Heart right ventricle (tissue), 16 donors: ENCODE measurements around the gene PTGER3. TPM values are rescaled to one million over a fixed set of nuclear protein-coding genes. Genes with fewer than 3 reads are reported as not detected.

Source experiments
- ATAC-seq, 8 donors: fragments of 200-7000 bp; cut with Tn5 transposase; one replicate each; pipeline ENCODE4 v1.9.1; 2020; ENCODE audit warnings: mild to moderate bottlenecking in 8 of 8, moderate library complexity in 8 of 8, moderate number of reproducible peaks in 1 of 8
- DNase-seq, 2 donors: peaks; one replicate each; pipeline ENCODE4 v3.0.0-alpha.2; 2020
- H3K27ac ChIP-seq, 10 donors: fragments of 200-600 bp; sonication (generic) in 2 of 10; one replicate each; pipeline versions ENCODE4 v1.5.0 to v1.8.0; 2020 to 2022; ENCODE audit warnings: mild to moderate bottlenecking in 3 of 10
- H3K27me3 ChIP-seq, 7 donors: fragments of 200-600 bp; one replicate each; pipeline ENCODE4 v1.8.0; 2021 to 2022; ENCODE audit warnings: mild to moderate bottlenecking in 2 of 7
- H3K36me3 ChIP-seq, 9 donors: fragments of 200-600 bp; sonication (generic) in 1 of 9; one replicate each; pipeline versions ENCODE4 v1.5.0 to v1.8.0; 2020 to 2022; ENCODE audit warnings: mild to moderate bottlenecking in 2 of 9
- H3K4me1 ChIP-seq, 9 donors: fragments of 200-600 bp; sonication (generic) in 1 of 9; one replicate each; pipeline versions ENCODE4 v1.5.0 to v1.8.0; 2020 to 2022; ENCODE audit warnings: mild to moderate bottlenecking in 4 of 9
- H3K4me3 ChIP-seq, 10 donors: fragments of 200-600 bp; sonication (generic) in 2 of 10; one replicate each; pipeline versions ENCODE4 v1.5.0 to v1.8.0; 2020 to 2022; ENCODE audit warnings: mild to moderate bottlenecking in 7 of 10, moderate library complexity in 2 of 10
- H3K9me3 ChIP-seq, 11 donors: fragments of 200-600 bp in 10 of 11; sonication (generic) in 2 of 11; one replicate each; pipeline versions ENCODE4 v1.5.0 to v1.8.0; 2013 to 2022; ENCODE audit warnings: mild to moderate bottlenecking in 2 of 11, control low read depth in 1 of 11, moderate library complexity in 1 of 11
- CTCF ChIP-seq, 9 donors: fragments of 200-600 bp; sonication (generic) in 2 of 9; IDR thresholded peaks; one replicate each; pipeline versions ENCODE4 v1.5.0 to v1.8.0; 2021 to 2022; ENCODE audit warnings: antibody characterized with exemption in 9 of 9, mild to moderate bottlenecking in 5 of 9, moderate library complexity in 1 of 9
- WGBS, 2 donors: extraction: QIAGEN DNeasy Blood & Tissue Kit; methylation state at CpG; one replicate each; pipeline ENCODE4 v1.1.7; 2013; ENCODE audit warnings: inconsistent platforms in 1 of 2; 5-methylcytosine and 5-hydroxymethylcytosine counted together
- intact Hi-C, 10 donors: fragments of 100-400 bp; cut with DNase I; formaldehyde crosslinking; loops; one replicate each; pipeline versions ENCODE4 v1.11.1 to v1.14.2; 2022
- polyA plus RNA-seq, 2 donors: library from polyadenylated mRNA; stranded (reverse); fragments of 200-250 nt; gene quantifications; one replicate each; pipeline ENCODE4 v1.2.3, GENCODE V29; 2013
- total RNA-seq, 10 donors: library from RNA; stranded (reverse); fragmentation: NEBNext Ultra II Directional in 3 of 10; extraction: Animal tissue kit (Norgen Biotek cat#: 25700) in 3 of 10; gene quantifications; one replicate each; pipeline versions ENCODE4 v1.2.1 to v1.2.4, GENCODE V29; 2021 to 2023
- donor health status: Arrhythmogenic right ventricular cardiomyopathy.
- donor health status: ischemic (EF 13 %, LVEDD 7.1; RV severe dilation, severe dysfunction).
- donor health status: healthy with polysubstance abuse.
- donor health status: DM: no; HTN: yes; CAD: no.
- donor health status: DM: no; HTN: no; CAD: no.
- donor health status: ischemic (EF 25% LVEDD 6.9; RV normal size, moderate dysfunction).
- donor health status: ischemic (EF 25% LVEDD 5.7; RV mildly dilated, moderate dysfunction).
- donor health status: healthy.
- donor health status: DM: yes; HTN: yes; CAD: no.
- donor health status: Ischemic cardiomyopathy.
- donor health status: ischemic (EF 35%, LVEDD 5.7; RV mildly dilated, moderate dysfunction).
- donor health status: nonischemic (EF 11% LVEDD 7.7; RV severe dilation, severe dysfunction).
- donor health status: DM: yes; HTN: yes; CAD: no.
- donor health status: PGD.
- donor health status: ischemic (EF 29% LVEDD 5.4; RV normal size, mild dysfunction).
- donor health status: nonischemic (EF 23%, LVEDD 6.1; RV moderate dilation, normal function).

PTGER3 gene
- total and polyA plus RNA-seq, 12 donors, result 0.11 to 4.6 (median 1.0) TPM

- H3K4me1 ChIP-seq, result peaks cover 2 to 19% (median 14%) of the 10 kb centered on the region in 9 donors
- no peak for TF ChIP-seq CTCF (IDR thresholded peaks at IDR 0.05)
- no peak overlapping the region for H3K4me3 ChIP-seq
- ATAC-seq, result no peak
- WGBS, 2 donors, result 36 to 54% methylated on average over 1 of the region's 1 CpG
- no peaks in the 10 kb centered on the region for H3K9me3 ChIP-seq
- no peaks in the 10 kb centered on the region for H3K36me3 ChIP-seq
- intact Hi-C loops, result loop anchor here in 7 of 10 donors (5.0 kb wide), 3 partner anchors 358 to 518 kb away; no protein-coding TSS in a partner anchor
- H3K27me3 ChIP-seq, result peaks cover 16 to 61% (median 48%) of the 10 kb centered on the region in 7 donors
- H3K27ac ChIP-seq, result no peak overlapping the region
- DNase-seq, result no peak
These were observed 2.8 kb downstream of the PTGER3 start for GRCh38 chr1:71044833-71045232.

- Histone ChIP-seq H3K36me3 (no peaks in the 10 kb centered on the region), H3K4me3 (no peak overlapping the region), H3K27ac (no peak overlapping the region), H3K27me3 (peaks cover 16 to 45% (median 34%) of the 10 kb centered on the region in 7 donors), H3K9me3 (no peaks in the 10 kb centered on the region), H3K4me1 (peaks cover 2 to 18% (median 12%) of the 10 kb centered on the region in 9 donors)
- no peak for TF ChIP-seq CTCF (IDR thresholded peaks at IDR 0.05)
- DNase-seq (no peak), ATAC-seq (no peak)
- intact Hi-C loops, result no loop called here
These were observed 4.6 kb downstream of the PTGER3 start for GRCh38 chr1:71043065-71043464.

- intact Hi-C loops, result no loop called here
- no peak overlapping the region for H3K4me3 ChIP-seq
- H3K27me3 ChIP-seq, result peaks cover 5 to 39% (median 28%) of the 10 kb centered on the region in 7 donors
- no peak overlapping the region for H3K27ac ChIP-seq
- H3K4me1 ChIP-seq, result peaks cover under 1 to 5% (median 2%) of the 10 kb centered on the region in 9 donors
- H3K9me3 ChIP-seq, result no peaks in the 10 kb centered on the region
- no peak for DNase-seq
- WGBS, 2 donors, result 58 to 65% methylated on average over 2 of the region's 2 CpGs
- no peaks in the 10 kb centered on the region for H3K36me3 ChIP-seq
- no peak for ATAC-seq
- no peak for TF ChIP-seq CTCF (IDR thresholded peaks at IDR 0.05)
These were observed 5.8 kb downstream of the PTGER3 start for GRCh38 chr1:71041806-71042205.

GRCh38 chr1:71039661-71040262 lies 7.9 kb downstream of the PTGER3 start:
- H3K27me3 ChIP-seq, result peaks cover 0 to 31% (median 13%) of the 10 kb centered on the region in 7 donors
- H3K36me3 ChIP-seq, result no peaks in the 10 kb centered on the region
- H3K27ac ChIP-seq, result no peak overlapping the region
- no peaks in the 10 kb centered on the region for H3K9me3 ChIP-seq
- intact Hi-C loops, result no loop called here
- TF ChIP-seq CTCF (IDR thresholded peaks at IDR 0.05), result no peak
- ATAC-seq, result no peak
- no peaks in the 10 kb centered on the region for H3K4me1 ChIP-seq
- H3K4me3 ChIP-seq, result no peak overlapping the region
- no peak for DNase-seq
